Measurements from ENCODE around the gene PSMD6.

PSMD6 gene

DNA sequence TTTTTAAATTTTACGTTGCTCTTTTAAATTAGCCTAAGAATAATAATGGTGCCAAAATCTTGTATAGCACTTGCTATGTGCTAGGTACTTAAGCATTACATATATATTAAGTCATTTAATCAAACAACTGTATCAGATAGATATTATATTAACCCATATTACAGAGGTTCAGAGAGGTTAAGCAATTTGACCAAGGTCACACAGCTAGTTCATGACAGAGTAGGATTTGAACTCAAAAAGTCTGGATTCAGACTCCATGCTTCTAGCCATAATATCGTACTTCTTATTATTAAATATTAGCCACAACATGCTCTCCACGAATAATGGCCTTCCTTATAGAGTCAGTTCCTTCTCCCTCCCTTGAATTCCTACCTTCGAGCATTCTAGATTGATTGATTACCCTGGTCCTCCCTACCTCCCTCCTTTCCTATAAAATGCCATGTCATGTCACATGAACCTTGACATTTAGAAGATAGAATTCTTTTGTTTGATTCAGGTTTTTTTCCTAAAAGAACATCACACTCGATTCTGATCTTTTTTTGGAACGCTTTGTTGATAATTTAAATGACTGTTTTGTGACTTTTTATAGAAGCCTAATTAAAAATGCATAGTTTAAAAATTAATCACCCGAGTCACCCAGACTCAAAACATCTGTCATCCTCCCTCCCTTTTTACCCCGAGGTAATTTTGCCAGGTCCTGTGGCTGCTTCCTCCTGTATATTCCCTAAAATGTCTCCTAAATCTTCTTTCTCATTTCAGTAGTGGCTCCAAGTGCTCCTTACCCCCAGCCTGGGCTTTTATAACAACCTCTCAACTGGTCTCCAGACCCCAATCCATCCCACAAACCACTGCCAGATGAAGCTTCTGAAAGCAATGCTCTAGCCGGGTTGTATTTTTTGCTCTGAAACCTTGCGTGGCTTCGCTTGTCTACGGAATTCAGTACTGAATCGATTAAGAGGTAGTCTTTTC is 8.5 kb upstream of the PSMD6 start:
- TF ChIP-seq TAF1 (IDR thresholded peaks at IDR 0.05; ENCODE audit: borderline replicate concordance, insufficient read depth, low read length): no peak
- TF ChIP-seq POLR2AphosphoS5 (IDR thresholded peaks at IDR 0.05; ENCODE audit: low read depth, low read length): no peak
- no peak for TF ChIP-seq FOXP2 (optimal IDR thresholded peaks at IDR 0.05; ENCODE audit: borderline replicate concordance, extremely low read depth, extremely low read length, insufficient read depth)
- no peak for TF ChIP-seq SIN3A (IDR thresholded peaks at IDR 0.05; ENCODE audit: borderline replicate concordance, insufficient read depth, low read length)
- TF ChIP-seq, protein P1, sequence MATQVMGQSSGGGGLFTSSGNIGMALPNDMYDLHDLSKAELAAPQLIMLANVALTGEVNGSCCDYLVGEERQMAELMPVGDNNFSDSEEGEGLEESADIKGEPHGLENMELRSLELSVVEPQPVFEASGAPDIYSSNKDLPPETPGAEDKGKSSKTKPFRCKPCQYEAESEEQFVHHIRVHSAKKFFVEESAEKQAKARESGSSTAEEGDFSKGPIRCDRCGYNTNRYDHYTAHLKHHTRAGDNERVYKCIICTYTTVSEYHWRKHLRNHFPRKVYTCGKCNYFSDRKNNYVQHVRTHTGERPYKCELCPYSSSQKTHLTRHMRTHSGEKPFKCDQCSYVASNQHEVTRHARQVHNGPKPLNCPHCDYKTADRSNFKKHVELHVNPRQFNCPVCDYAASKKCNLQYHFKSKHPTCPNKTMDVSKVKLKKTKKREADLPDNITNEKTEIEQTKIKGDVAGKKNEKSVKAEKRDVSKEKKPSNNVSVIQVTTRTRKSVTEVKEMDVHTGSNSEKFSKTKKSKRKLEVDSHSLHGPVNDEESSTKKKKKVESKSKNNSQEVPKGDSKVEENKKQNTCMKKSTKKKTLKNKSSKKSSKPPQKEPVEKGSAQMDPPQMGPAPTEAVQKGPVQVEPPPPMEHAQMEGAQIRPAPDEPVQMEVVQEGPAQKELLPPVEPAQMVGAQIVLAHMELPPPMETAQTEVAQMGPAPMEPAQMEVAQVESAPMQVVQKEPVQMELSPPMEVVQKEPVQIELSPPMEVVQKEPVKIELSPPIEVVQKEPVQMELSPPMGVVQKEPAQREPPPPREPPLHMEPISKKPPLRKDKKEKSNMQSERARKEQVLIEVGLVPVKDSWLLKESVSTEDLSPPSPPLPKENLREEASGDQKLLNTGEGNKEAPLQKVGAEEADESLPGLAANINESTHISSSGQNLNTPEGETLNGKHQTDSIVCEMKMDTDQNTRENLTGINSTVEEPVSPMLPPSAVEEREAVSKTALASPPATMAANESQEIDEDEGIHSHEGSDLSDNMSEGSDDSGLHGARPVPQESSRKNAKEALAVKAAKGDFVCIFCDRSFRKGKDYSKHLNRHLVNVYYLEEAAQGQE (IDR thresholded peaks at IDR 0.05; ENCODE audit: insufficient read depth in 1 of 2, low read depth in 2 of 2, low read length in 2 of 2): no peak

DNA sequence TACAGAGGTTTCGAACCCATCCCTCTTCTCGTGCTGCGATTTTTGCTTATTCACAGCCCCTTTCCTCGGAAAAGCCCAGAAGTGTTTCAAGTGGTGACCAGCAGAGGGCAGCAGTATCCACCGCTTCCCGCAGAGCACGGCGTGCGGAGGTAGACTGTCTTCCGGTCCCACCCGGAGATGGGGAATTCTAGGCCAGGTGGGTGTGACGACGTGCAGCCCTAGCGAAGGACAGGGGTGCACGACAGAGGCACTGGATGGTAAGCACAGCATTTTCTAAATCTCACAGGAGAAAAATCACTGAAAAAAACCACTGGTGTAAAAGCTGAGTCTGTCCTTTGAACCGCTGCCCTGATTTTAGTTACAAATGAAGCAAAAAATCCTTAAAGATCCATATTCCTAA is 7.4 kb upstream of the PSMD6 start:
- no peak for TF ChIP-seq SIN3A (IDR thresholded peaks at IDR 0.05; ENCODE audit: borderline replicate concordance, insufficient read depth, low read length)
- TF ChIP-seq, protein P1 (IDR thresholded peaks at IDR 0.05; ENCODE audit: insufficient read depth in 1 of 2, low read depth in 2 of 2, low read length in 2 of 2): no peak
- TF ChIP-seq POLR2AphosphoS5 (IDR thresholded peaks at IDR 0.05; ENCODE audit: low read depth, low read length): no peak
- TF ChIP-seq FOXP2 (optimal IDR thresholded peaks at IDR 0.05; ENCODE audit: borderline replicate concordance, extremely low read depth, extremely low read length, insufficient read depth): no peak
- no peak for TF ChIP-seq TAF1 (IDR thresholded peaks at IDR 0.05; ENCODE audit: borderline replicate concordance, insufficient read depth, low read length)

DNA sequence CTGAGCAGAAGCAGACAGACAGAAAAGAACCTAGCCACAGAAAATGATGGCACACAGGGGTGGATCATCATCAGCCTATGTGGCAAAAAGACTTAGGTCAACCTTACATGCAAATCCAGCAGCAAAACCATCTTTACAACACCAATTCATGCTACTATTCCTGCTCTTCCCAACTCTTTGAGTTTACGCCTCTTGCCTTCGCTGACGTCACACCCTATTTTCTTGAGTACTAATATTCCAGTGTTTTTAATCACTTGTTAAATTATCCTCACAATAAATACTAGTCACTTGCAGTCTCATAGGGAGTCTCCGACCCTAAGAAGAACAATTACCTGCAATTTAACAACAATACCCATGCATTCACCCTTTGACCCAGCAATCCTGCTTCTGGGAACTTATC is 6.0 kb upstream of the PSMD6 start:
- TF ChIP-seq POLR2AphosphoS5 (IDR thresholded peaks at IDR 0.05; ENCODE audit: low read depth, low read length) (no peak), SIN3A (IDR thresholded peaks at IDR 0.05; ENCODE audit: borderline replicate concordance, insufficient read depth, low read length) (no peak), TAF1 (IDR thresholded peaks at IDR 0.05; ENCODE audit: borderline replicate concordance, insufficient read depth, low read length) (no peak), FOXP2 (optimal IDR thresholded peaks at IDR 0.05; ENCODE audit: borderline replicate concordance, extremely low read depth, extremely low read length, insufficient read depth) (no peak)
- TF ChIP-seq, protein P1 (IDR thresholded peaks at IDR 0.05; ENCODE audit: insufficient read depth in 1 of 2, low read depth in 2 of 2, low read length in 2 of 2): no peak

DNA sequence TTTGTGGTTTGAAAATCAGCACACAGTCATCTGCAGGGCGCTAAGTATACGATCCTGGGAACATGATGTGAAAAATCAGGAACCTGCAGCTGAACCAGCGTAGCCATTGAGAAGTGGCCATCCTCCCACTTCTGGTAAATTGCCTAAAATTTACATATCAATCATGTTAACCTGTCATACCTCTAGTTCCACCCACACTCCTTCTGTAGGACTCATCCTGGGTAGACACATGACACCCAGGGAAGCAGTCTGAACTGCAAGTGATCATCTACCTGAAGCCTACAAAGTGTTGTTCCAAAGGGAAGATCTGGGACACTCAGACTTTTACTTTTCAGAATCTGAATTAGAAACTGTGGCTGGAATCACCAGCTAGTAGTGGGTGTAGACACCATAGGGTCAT is 5.5 kb upstream of the PSMD6 start:
- no peak for TF ChIP-seq FOXP2 (optimal IDR thresholded peaks at IDR 0.05; ENCODE audit: borderline replicate concordance, extremely low read depth, extremely low read length, insufficient read depth)
- TF ChIP-seq, protein P1 (IDR thresholded peaks at IDR 0.05; ENCODE audit: insufficient read depth in 1 of 2, low read depth in 2 of 2, low read length in 2 of 2): no peak
- no peak for TF ChIP-seq POLR2AphosphoS5 (IDR thresholded peaks at IDR 0.05; ENCODE audit: low read depth, low read length)

All from PFSK-1 (cell line).